H1 (cell line): ENCODE data around the gene DYNLRB2. TPM values are rescaled to one million over a fixed set of nuclear protein-coding genes. Genes with fewer than 3 reads are reported as not detected.

Experiments used
- CTCF ChIA-PET: fragments of 300-600 bp; sonication (Branson Sonifier 250); formaldehyde crosslinking; loops from one replicate; lab custom pipeline; 2021; ENCODE audit not compliant: partially characterized antibody; lab: Charles Lee
- POLR2A ChIA-PET: fragments of 300-600 bp; sonication (Branson Sonifier 250); formaldehyde crosslinking; loops from one replicate; lab custom pipeline; 2021; ENCODE audit warnings: inconsistent platforms; ENCODE audit not compliant: partially characterized antibody; lab: Charles Lee
- DNase-seq, 2 experiments: peaks; one replicate each; pipeline versions ENCODE4 v3.0.0 to v3.0.0-alpha.2; 2010 to 2022; ENCODE audit warnings: low spot score in 2 of 2, low read depth in 1 of 2, mixed read lengths in 1 of 2
- FAIRE-seq: peaks from 2 replicates; lab custom pipeline; 2011; peaks lifted over from hg19 to GRCh38; lab: Jason Lieb, UNC
- H2AFZ ChIP-seq: 2 replicates; pipeline ENCODE4 v1.8.1; 2012; ENCODE audit warnings: low read length, inconsistent platforms
- H2AK5ac ChIP-seq: 2 replicates; pipeline ENCODE4 v1.6.1; 2013; ENCODE audit warnings: low read depth, low read length
- H2BK120ac ChIP-seq: replicated peaks from 2 replicates; pipeline ENCODE3; 2013; ENCODE audit warnings: low read depth, low read length, inconsistent platforms
- H2BK12ac ChIP-seq: 2 replicates; pipeline ENCODE4 v1.6.1; 2013; ENCODE audit warnings: low read depth, low read length
- H2BK15ac ChIP-seq: 2 replicates; pipeline ENCODE4 v1.6.1; 2013; ENCODE audit warnings: low read length
- H2BK20ac ChIP-seq: 2 replicates; pipeline ENCODE4 v1.6.1; 2013; ENCODE audit warnings: low read length
- H2BK5ac ChIP-seq: 2 replicates; pipeline ENCODE4 v1.6.1; 2013; ENCODE audit warnings: low read depth, low read length
- H3K14ac ChIP-seq: 2 replicates; pipeline ENCODE4 v1.6.1; 2013; ENCODE audit warnings: inconsistent platforms; ENCODE audit not compliant: insufficient read length
- H3K18ac ChIP-seq: 2 replicates; pipeline ENCODE4 v1.6.1; 2013; ENCODE audit warnings: low read length; ENCODE audit errors: extremely low read depth
- H3K23ac ChIP-seq: 2 replicates; pipeline ENCODE4 v1.6.1; 2013; ENCODE audit warnings: inconsistent platforms; ENCODE audit not compliant: insufficient read length
- H3K23me2 ChIP-seq: 2 replicates; pipeline ENCODE4 v1.6.1; 2013; ENCODE audit warnings: low read depth, low read length
- H3K27ac ChIP-seq: 2 replicates; pipeline ENCODE4 v1.6.1; 2011; ENCODE audit warnings: low read depth, low read length, inconsistent platforms
- H3K27me3 ChIP-seq, 4 experiments: replicated peaks in 1 of 4; 1 replicate in 1 of 4; 2 replicates in 3 of 4; pipeline versions ENCODE4 v1.6.1 to v1.8.1; 2011 to 2013; ENCODE audit warnings: low read length in 3 of 4, mild to moderate bottlenecking in 3 of 4, inconsistent platforms in 2 of 4, mixed read lengths in 2 of 4, moderate library complexity in 1 of 4; ENCODE audit not compliant: control insufficient read depth in 3 of 4, insufficient read depth in 3 of 4; ENCODE audit errors: extremely low read depth in 1 of 4
- H3K36me3 ChIP-seq, 4 experiments: 2 replicates each; pipeline versions ENCODE4 v1.6.1 to v1.8.1; 2011 to 2013; ENCODE audit warnings: mild to moderate bottlenecking in 4 of 4, low read length in 3 of 4, moderate library complexity in 2 of 4, control low read depth in 1 of 4, inconsistent platforms in 1 of 4; ENCODE audit not compliant: insufficient read depth in 4 of 4, control insufficient read depth in 2 of 4
- H3K4ac ChIP-seq: replicated peaks from 2 replicates; pipeline ENCODE3; 2013; ENCODE audit warnings: low read length, low read depth, mixed read lengths, inconsistent platforms; ENCODE audit not compliant: insufficient read length
- H3K4me1 ChIP-seq, 4 experiments: replicated peaks in 1 of 4; 1 replicate in 1 of 4; 2 replicates in 3 of 4; pipeline versions ENCODE4 v1.6.1 to v1.8.1; 2011 to 2013; ENCODE audit warnings: low read length in 3 of 4, inconsistent platforms in 2 of 4, mixed read lengths in 1 of 4; ENCODE audit not compliant: insufficient read depth in 4 of 4, control insufficient read depth in 3 of 4
- H3K4me2 ChIP-seq, 2 experiments: 2 replicates each; pipeline versions ENCODE4 v1.6.1 to v1.8.1; 2011 to 2013; ENCODE audit warnings: low read depth in 2 of 2, low read length in 2 of 2, control low read depth in 1 of 2, inconsistent platforms in 1 of 2, mild to moderate bottlenecking in 1 of 2; ENCODE audit not compliant: insufficient read depth in 1 of 2
- H3K4me3 ChIP-seq, 4 experiments: fragments of 200-600, 300-600 bp in 1 of 4; sonication (generic), shearing (Covaris generic), sonication (Bioruptor Twin) in 1 of 4; 2 replicates each; pipeline versions ENCODE4 v1.5.1 to v1.8.1; 2011 to 2016; ENCODE audit warnings: low read length in 4 of 4, low read depth in 3 of 4, control low read depth in 2 of 4, inconsistent platforms in 2 of 4, mild to moderate bottlenecking in 2 of 4, mixed read lengths in 1 of 4, moderate library complexity in 1 of 4; ENCODE audit not compliant: insufficient read depth in 2 of 4; ENCODE audit errors: extremely low read depth in 1 of 4
- H3K56ac ChIP-seq: replicated peaks from 2 replicates; pipeline ENCODE3; 2013; ENCODE audit warnings: low read depth, mild to moderate bottlenecking, mixed read lengths, low read length, inconsistent platforms; ENCODE audit not compliant: insufficient read length
- H3K79me1 ChIP-seq: 2 replicates; pipeline ENCODE4 v1.6.1; 2013; ENCODE audit warnings: low read depth, low read length, control low read depth
- H3K79me2 ChIP-seq, 2 experiments: 2 replicates each; pipeline versions ENCODE4 v1.6.1 to v1.8.1; 2012 to 2013; ENCODE audit warnings: low read length in 2 of 2, mild to moderate bottlenecking in 2 of 2, inconsistent platforms in 1 of 2; ENCODE audit not compliant: insufficient read depth in 2 of 2, control insufficient read depth in 1 of 2
- H3K9ac ChIP-seq, 4 experiments: replicated peaks in 1 of 4; 1 replicate in 1 of 4; 2 replicates in 3 of 4; pipeline versions ENCODE4 v1.6.1 to v1.8.1; 2011 to 2013; ENCODE audit warnings: low read depth in 3 of 4, low read length in 3 of 4, control low read depth in 2 of 4, mild to moderate bottlenecking in 2 of 4, moderate library complexity in 2 of 4, inconsistent platforms in 1 of 4; ENCODE audit errors: extremely low read depth in 1 of 4
- H3K9me3 ChIP-seq, 2 experiments: 2 replicates each; pipeline versions ENCODE4 v1.6.1 to v1.8.1; 2012 to 2013; ENCODE audit warnings: mild to moderate bottlenecking in 2 of 2, moderate library complexity in 2 of 2, control low read depth in 1 of 2, inconsistent platforms in 1 of 2, low read depth in 1 of 2, low read length in 1 of 2, mixed read lengths in 1 of 2; ENCODE audit not compliant: insufficient read depth in 2 of 2
- H4K20me1 ChIP-seq, 2 experiments: replicated peaks in 1 of 2; 2 replicates each; pipeline versions ENCODE3 to v1.8.1; 2011 to 2013; ENCODE audit warnings: inconsistent platforms in 2 of 2, low read length in 2 of 2, mild to moderate bottlenecking in 1 of 2; ENCODE audit not compliant: insufficient read depth in 2 of 2, control insufficient read depth in 1 of 2
- H4K5ac ChIP-seq: 2 replicates; pipeline ENCODE4 v1.6.1; 2013; ENCODE audit warnings: low read length, low read depth, mixed read lengths, inconsistent platforms; ENCODE audit not compliant: insufficient read length
- H4K8ac ChIP-seq: 2 replicates; pipeline ENCODE4 v1.8.0; 2013; ENCODE audit warnings: mild to moderate bottlenecking, moderate library complexity, low read length, inconsistent platforms; ENCODE audit not compliant: insufficient read depth; ENCODE audit errors: extremely low read depth
- H4K91ac ChIP-seq: replicated peaks from 2 replicates; pipeline ENCODE3; 2013; ENCODE audit warnings: low read length, mixed read lengths, inconsistent platforms; ENCODE audit not compliant: insufficient read length
- ATF3 ChIP-seq: IDR thresholded peaks from 2 replicates; pipeline ENCODE4 v1.6.1; 2011; ENCODE audit warnings: low read depth, mild to moderate bottlenecking, low read length; ENCODE audit not compliant: insufficient read depth
- CBX8 ChIP-seq: fragments of 300-800, 300-1000 bp; sonication (generic); IDR thresholded peaks from 2 replicates; pipeline ENCODE4 v1.7.1; 2016; ENCODE audit warnings: low read depth, low read length, borderline replicate concordance
- CTBP2 ChIP-seq: IDR thresholded peaks from 2 replicates; pipeline ENCODE4 v1.7.0; 2011; ENCODE audit warnings: borderline replicate concordance, mild to moderate bottlenecking, moderate library complexity, mixed read lengths, low read length; ENCODE audit not compliant: insufficient read depth, insufficient read length
- FOSL1 ChIP-seq: IDR thresholded peaks from 2 replicates; pipeline ENCODE4 v1.6.1; 2011; ENCODE audit warnings: mild to moderate bottlenecking, low read depth, low read length, moderate library complexity; ENCODE audit not compliant: insufficient read depth
- JUND ChIP-seq: IDR thresholded peaks from 2 replicates; pipeline ENCODE4 v1.6.1; 2011; ENCODE audit warnings: mild to moderate bottlenecking, improper control_type of control experiment, low read length
- MAX ChIP-seq: IDR thresholded peaks from 2 replicates; pipeline ENCODE4 v1.6.1; 2012; ENCODE audit warnings: inconsistent platforms
- NANOG ChIP-seq: IDR thresholded peaks from 2 replicates; pipeline ENCODE4 v1.6.1; 2011; ENCODE audit warnings: low read length, low read depth, mild to moderate bottlenecking, inconsistent platforms; ENCODE audit not compliant: insufficient read depth, poor library complexity, severe bottlenecking
- RFX5 ChIP-seq: IDR thresholded peaks from 2 replicates; pipeline ENCODE4 v1.6.1; 2011; ENCODE audit warnings: low read depth, low read length, improper control_type of control experiment, borderline replicate concordance
- RXRA ChIP-seq: IDR thresholded peaks from 2 replicates; pipeline ENCODE4 v1.6.1; 2011; ENCODE audit warnings: low read depth, mild to moderate bottlenecking, low read length, moderate library complexity; ENCODE audit not compliant: insufficient read depth
- WGBS, 2 experiments: shearing (Covaris generic) in 1 of 2; methylation state at CpG; one replicate each; pipeline versions ENCODE4 v1.1.6 to v1.1.7; 2013 to 2015; ENCODE audit warnings: low lambda C conversion rate in 2 of 2, mixed read lengths in 2 of 2, inconsistent platforms in 1 of 2, low coverage in 1 of 2, missing lambda C conversion rate in 1 of 2; ENCODE audit not compliant: insufficient replicate concordance in 2 of 2, insufficient coverage in 1 of 2, insufficient read length in 1 of 2; ENCODE audit errors: extremely low coverage in 1 of 2, missing lambda C conversion rate in 1 of 2; 5-methylcytosine and 5-hydroxymethylcytosine counted together
- polyA plus RNA-seq, 7 experiments: library from polyadenylated mRNA; depleted of rRNA in 3 of 7; stranded (reverse) in 5 of 7; unstranded in 2 of 7; fragments of >200 nt in 5 of 7; fragments of 200-250 nt in 2 of 7; gene quantifications; 1 replicate in 5 of 7; 2 replicates in 1 of 7; 4 replicates in 1 of 7; pipeline versions ENCODE4 v1.2.1 to v1.2.3, GENCODE V29; 2011 to 2013; ENCODE audit warnings: missing spikeins in 2 of 7, mixed read lengths in 2 of 7
- total RNA-seq: library from RNA; stranded (reverse); fragmentation: NEBNext Ultra II Directional; extraction: Animal tissue kit (Norgen Biotek cat#: 25700); gene quantifications from 2 replicates; pipeline ENCODE4 v1.2.1, GENCODE V29; 2021
- TF ChIP-seq, protein P1 (sequence below): IDR thresholded peaks from 2 replicates; pipeline ENCODE4 v1.6.1; 2012; ENCODE audit warnings: inconsistent platforms

The DYNLRB2 gene
- total and polyA plus RNA-seq, 2 of the 8 experiments (the other 6 are each of a cell fraction or from before 2014, with no cell fraction given), result not detected

- H4K20me1 ChIP-seq, result no peaks in the 10 kb centered on the region
- no peak overlapping the region for H3K23ac ChIP-seq
- H3K4me3 ChIP-seq, result no peak overlapping the region
- H3K23me2 ChIP-seq, result no peaks in the 10 kb centered on the region
- CTCF ChIA-PET, result no interaction called here
- no peak for DNase-seq
- WGBS, 2 experiments, result 90% methylated on average over 2 of the region's 3 CpGs; no CpG with 5 or more reads in 1 of the 2 experiments
- no peak overlapping the region for H2AFZ ChIP-seq
- no peak overlapping the region for H2BK15ac ChIP-seq
- no peak overlapping the region for H4K5ac ChIP-seq
- no peak overlapping the region for H2AK5ac ChIP-seq
- no peak overlapping the region for H4K91ac ChIP-seq
- H3K27ac ChIP-seq, result no peak overlapping the region
- no peak overlapping the region for H3K14ac ChIP-seq
- no peak overlapping the region for H4K8ac ChIP-seq
- no peaks in the 10 kb centered on the region for H3K79me1 ChIP-seq
- POLR2A ChIA-PET, result no interaction called here
- no peaks in the 10 kb centered on the region for H3K27me3 ChIP-seq
- H3K18ac ChIP-seq, result no peak overlapping the region
- no peaks in the 10 kb centered on the region for H3K4me1 ChIP-seq
- H3K56ac ChIP-seq, result no peak overlapping the region
- no peak overlapping the region for H3K9ac ChIP-seq
- H3K4ac ChIP-seq, result no peak overlapping the region
- H3K36me3 ChIP-seq, result no peaks in the 10 kb centered on the region
- no peak overlapping the region for H3K4me2 ChIP-seq
- no peak overlapping the region for H2BK20ac ChIP-seq
- H3K9me3 ChIP-seq, result no peaks in the 10 kb centered on the region
- no peak for FAIRE-seq
- H2BK12ac ChIP-seq, result no peak overlapping the region
- no peak overlapping the region for H2BK5ac ChIP-seq
- H3K79me2 ChIP-seq, result no peaks in the 10 kb centered on the region
- no peak overlapping the region for H2BK120ac ChIP-seq
- TF ChIP-seq JUND (no peak), MAX (no peak), RXRA (no peak), CBX8 (no peak), ATF3 (no peak), CTBP2 (no peak), RFX5 (no peak), FOSL1 (no peak), NANOG (no peak)
- TF ChIP-seq, protein P1, sequence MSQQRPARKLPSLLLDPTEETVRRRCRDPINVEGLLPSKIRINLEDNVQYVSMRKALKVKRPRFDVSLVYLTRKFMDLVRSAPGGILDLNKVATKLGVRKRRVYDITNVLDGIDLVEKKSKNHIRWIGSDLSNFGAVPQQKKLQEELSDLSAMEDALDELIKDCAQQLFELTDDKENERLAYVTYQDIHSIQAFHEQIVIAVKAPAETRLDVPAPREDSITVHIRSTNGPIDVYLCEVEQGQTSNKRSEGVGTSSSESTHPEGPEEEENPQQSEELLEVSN, result no peak
These were observed 39.8 kb upstream of the DYNLRB2 start for GRCh38 chr16:80500961-80501525.
